ENCODE data around the gene KRT86.
"Not testable (repeated sequence)": the region's sequence is repeated elsewhere in the genome, so short reads cannot be mapped to it uniquely, and the experiment has no call there.

The KRT86 gene

GRCh38 chr12:52342781-52343490, 68.5 kb downstream of the KRT86 start:
- no peak for DNase-seq (ENCODE audit: low read depth)
- no peak overlapping the region for H3K4me3 ChIP-seq (ENCODE audit: low read depth, low read length)
- TF ChIP-seq CTCF (IDR thresholded peaks at IDR 0.05; ENCODE audit: insufficient read depth, low read depth, low read length, missing control alignments) = no peak

- TF ChIP-seq CTCF (IDR thresholded peaks at IDR 0.05; ENCODE audit: insufficient read depth, low read depth, low read length, missing control alignments) = no peak
- H3K4me3 ChIP-seq (ENCODE audit: low read depth, low read length) = no peak overlapping the region
- no peak for DNase-seq (ENCODE audit: low read depth)
Observed at GRCh38 chr12:52343550-52343949, 69.1 kb downstream of the KRT86 start.

- H3K4me3 ChIP-seq (ENCODE audit: low read depth, low read length) = no peak overlapping the region
- no peak for DNase-seq (ENCODE audit: low read depth)
- no peak for TF ChIP-seq CTCF (IDR thresholded peaks at IDR 0.05; ENCODE audit: insufficient read depth, low read depth, low read length, missing control alignments)
Observed at GRCh38 chr12:52344111-52344510, 69.7 kb downstream of the KRT86 start.

GRCh38 chr12:52345041-52345440, 70.6 kb downstream of the KRT86 start:
- not testable (repeated sequence) for DNase-seq (ENCODE audit: low read depth); H3K4me3 ChIP-seq (ENCODE audit: low read depth, low read length)

GRCh38 chr12:52346593-52346992, 72.1 kb downstream of the KRT86 start:
- no peak overlapping the region for H3K4me3 ChIP-seq (ENCODE audit: low read depth, low read length)
- TF ChIP-seq CTCF (IDR thresholded peaks at IDR 0.05; ENCODE audit: insufficient read depth, low read depth, low read length, missing control alignments) = no peak
- no peak for DNase-seq (ENCODE audit: low read depth)

DNA sequence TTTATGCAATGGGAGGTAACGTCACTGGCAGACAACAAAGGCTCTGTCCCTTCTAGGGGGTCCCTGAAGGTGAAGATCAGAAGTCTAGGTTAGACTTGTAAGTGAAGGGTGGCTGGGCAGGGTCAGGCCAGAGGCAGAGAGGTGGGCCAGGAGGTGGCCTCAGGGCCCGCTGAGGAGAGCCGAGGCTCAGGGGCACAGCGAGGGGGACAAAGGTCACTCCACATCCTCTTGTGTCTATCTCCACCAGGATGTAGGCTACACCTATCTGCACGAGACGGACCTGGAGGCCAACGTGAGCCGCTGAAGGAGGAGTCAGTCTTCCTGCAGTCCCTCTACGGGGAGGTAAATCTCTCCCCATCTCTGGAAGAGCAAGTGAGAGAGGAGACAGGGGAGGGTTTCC, 72.6 kb downstream of the KRT86 start:
- TF ChIP-seq CTCF (IDR thresholded peaks at IDR 0.05; ENCODE audit: insufficient read depth, low read depth, low read length, missing control alignments) = no peak
- no peak for DNase-seq (ENCODE audit: low read depth)
- H3K4me3 ChIP-seq (ENCODE audit: low read depth, low read length) = no peak overlapping the region

GRCh38 chr12:52347551-52348510, 73.4 kb downstream of the KRT86 start:
- no peak for DNase-seq (ENCODE audit: low read depth)
- no peak for TF ChIP-seq CTCF (IDR thresholded peaks at IDR 0.05; ENCODE audit: insufficient read depth, low read depth, low read length, missing control alignments)
- H3K4me3 ChIP-seq (ENCODE audit: low read depth, low read length) = no peak overlapping the region
